B cell (primary cell): ENCODE data around the gene ELP2. TPM values are rescaled to one million over a fixed set of nuclear protein-coding genes. Genes with fewer than 3 reads are reported as not detected.

Experiments used
- ATAC-seq: fragments of 200-7000 bp; cut with Tn5 transposase; one replicate; pipeline ENCODE4 v1.10.0; 2021; ENCODE audit warnings: low read depth, mild to moderate bottlenecking, moderate number of reproducible peaks, moderate library complexity
- CTCF ChIA-PET: fragments of 350-600 bp; sonication (Branson Sonifier 250); formaldehyde crosslinking; loops from one replicate; lab custom pipeline; 2021; ENCODE audit warnings: antibody characterized with exemption, inconsistent platforms; lab: Charles Lee
- POLR2A ChIA-PET: fragments of 350-600 bp; sonication (Branson Sonifier 250); formaldehyde crosslinking; loops from one replicate; lab custom pipeline; 2021; ENCODE audit warnings: antibody characterized with exemption; lab: Charles Lee
- DNase-seq: peaks from one replicate; pipeline ENCODE4 v3.0.0; 2013
- H2AFZ ChIP-seq: 2 replicates; pipeline ENCODE4 v1.6.1; 2012; ENCODE audit warnings: mild to moderate bottlenecking, low read depth, low read length; ENCODE audit not compliant: insufficient read depth, poor library complexity, severe bottlenecking
- H3K27ac ChIP-seq, 2 donors: 1 replicate in 1 of 2; 2 replicates in 1 of 2; pipeline ENCODE4 v1.5.1; 2012 to 2013; ENCODE audit warnings: low read length in 2 of 2, mild to moderate bottlenecking in 2 of 2, moderate library complexity in 1 of 2
- H3K27me3 ChIP-seq, 4 experiments: fragments of 200-600 bp in 1 of 4; sonication (generic) in 1 of 4; replicated peaks in 1 of 4; 1 replicate in 2 of 4; 2 replicates in 2 of 4; pipeline versions ENCODE4 v1.6.1 to v1.7.0; 2013 to 2016; ENCODE audit warnings: low read length in 3 of 4, mild to moderate bottlenecking in 2 of 4, mixed read lengths in 1 of 4, moderate library complexity in 1 of 4; ENCODE audit not compliant: insufficient read depth in 4 of 4, control insufficient read depth in 3 of 4; ENCODE audit errors: control extremely low read depth in 1 of 4
- H3K36me3 ChIP-seq, 2 experiments: replicated peaks in 1 of 2; 1 replicate in 1 of 2; 2 replicates in 1 of 2; pipeline versions ENCODE4 v1.6.1 to v1.7.1; 2013; ENCODE audit warnings: low read length in 1 of 2; ENCODE audit not compliant: insufficient read depth in 2 of 2, control insufficient read depth in 1 of 2; ENCODE audit errors: control extremely low read depth in 1 of 2, extremely low read depth in 1 of 2
- H3K4me1 ChIP-seq, 2 donors: fragments of 200-600 bp in 1 of 2; sonication (generic) in 1 of 2; 1 replicate in 1 of 2; 2 replicates in 1 of 2; pipeline versions ENCODE4 v1.5.1 to v1.6.1; 2013 to 2017; ENCODE audit warnings: low read length in 2 of 2; ENCODE audit not compliant: control insufficient read depth in 2 of 2, insufficient read depth in 2 of 2
- H3K4me2 ChIP-seq: replicated peaks from 2 replicates; pipeline ENCODE3; 2012; ENCODE audit warnings: mild to moderate bottlenecking, low read depth, low read length; ENCODE audit not compliant: poor library complexity, severe bottlenecking
- H3K4me3 ChIP-seq, 5 experiments: fragments of 200-600 bp in 1 of 5; sonication (generic) in 1 of 5; 1 replicate in 3 of 5; 2 replicates in 2 of 5; pipeline versions ENCODE4 v1.5.1 to v1.7.0; 2011 to 2016; ENCODE audit warnings: low read length in 4 of 5, mild to moderate bottlenecking in 4 of 5, low read depth in 2 of 5, control low read depth in 1 of 5, moderate library complexity in 1 of 5; ENCODE audit not compliant: insufficient read depth in 1 of 5; ENCODE audit errors: control extremely low read depth in 1 of 5, extremely low read depth in 1 of 5
- H3K79me2 ChIP-seq: fragments of 200-600 bp; sonication (generic); one replicate; pipeline ENCODE4 v1.6.0; 2016; ENCODE audit warnings: low read length; ENCODE audit not compliant: control insufficient read depth, insufficient read depth
- H3K9ac ChIP-seq: fragments of 200-600 bp; sonication (generic); 2 replicates; pipeline ENCODE4 v1.6.1; 2017; ENCODE audit warnings: mild to moderate bottlenecking, low read length, moderate library complexity
- H3K9me3 ChIP-seq, 3 donors: one replicate each; pipeline versions ENCODE4 v1.6.1 to v1.7.1; 2013; ENCODE audit warnings: low read length in 2 of 3; ENCODE audit not compliant: control insufficient read depth in 2 of 3, insufficient read depth in 1 of 3; ENCODE audit errors: control extremely low read depth in 1 of 3
- H4K20me1 ChIP-seq: 2 replicates; pipeline ENCODE4 v1.6.0; 2012; ENCODE audit warnings: mild to moderate bottlenecking, low read length; ENCODE audit not compliant: insufficient read depth, control insufficient read depth, poor library complexity, severe bottlenecking
- H3K27ac Mint-ChIP-seq: one replicate; pipeline ENCODE4 v1.8.0; 2021; ENCODE audit warnings: mixed read lengths
- H3K27me3 Mint-ChIP-seq: one replicate; pipeline ENCODE4 v1.8.0; 2021; ENCODE audit warnings: mixed read lengths
- H3K4me1 Mint-ChIP-seq: one replicate; pipeline ENCODE4 v1.8.0; 2021; ENCODE audit warnings: mixed read lengths
- H3K4me3 Mint-ChIP-seq: one replicate; pipeline ENCODE4 v1.8.0; 2021; ENCODE audit warnings: mixed read lengths
- H3K9me3 Mint-ChIP-seq: one replicate; pipeline ENCODE4 v1.8.0; 2022; ENCODE audit warnings: mixed read lengths; ENCODE audit not compliant: insufficient read depth
- EZH2 ChIP-seq: IDR thresholded peaks from 2 replicates; pipeline ENCODE4 v1.6.1; 2012; ENCODE audit warnings: borderline replicate concordance, low read depth, mild to moderate bottlenecking, moderate library complexity, low read length; ENCODE audit not compliant: insufficient read depth, poor library complexity, severe bottlenecking
- WGBS: methylation state at CpG from one replicate; pipeline ENCODE4 v1.1.5; 2013; ENCODE audit warnings: missing lambda C conversion rate; ENCODE audit not compliant: insufficient coverage; 5-methylcytosine and 5-hydroxymethylcytosine counted together
- intact Hi-C: fragments of 100-400 bp; cut with micrococcal nuclease; formaldehyde crosslinking; loops from one replicate; pipeline ENCODE4 v1.10.0; 2022
- polyA plus RNA-seq: library from polyadenylated mRNA; depleted of rRNA; stranded (reverse); fragments of >200 nt; gene quantifications from 2 replicates; pipeline ENCODE4 v1.2.3, GENCODE V29; 2012
- total RNA-seq, 2 donors: library from RNA; stranded (reverse); fragments of 120-200 nt in 1 of 2; gene quantifications; 1 replicate in 1 of 2; 2 replicates in 1 of 2; pipeline versions ENCODE4 v1.2.3 to v1.2.4, GENCODE V29; 2013 to 2022
- TF ChIP-seq, protein P1 (sequence below): fragments of 200-600 bp; IDR thresholded peaks from one replicate; pipeline ENCODE4 v1.8.0; 2022; ENCODE audit warnings: antibody characterized with exemption, mild to moderate bottlenecking

Gene ELP2
- total and polyA plus RNA-seq, 2 donors (not counting 1 experiment from before 2014, with no cell fraction given), result 45.7 to 137 TPM

DNA sequence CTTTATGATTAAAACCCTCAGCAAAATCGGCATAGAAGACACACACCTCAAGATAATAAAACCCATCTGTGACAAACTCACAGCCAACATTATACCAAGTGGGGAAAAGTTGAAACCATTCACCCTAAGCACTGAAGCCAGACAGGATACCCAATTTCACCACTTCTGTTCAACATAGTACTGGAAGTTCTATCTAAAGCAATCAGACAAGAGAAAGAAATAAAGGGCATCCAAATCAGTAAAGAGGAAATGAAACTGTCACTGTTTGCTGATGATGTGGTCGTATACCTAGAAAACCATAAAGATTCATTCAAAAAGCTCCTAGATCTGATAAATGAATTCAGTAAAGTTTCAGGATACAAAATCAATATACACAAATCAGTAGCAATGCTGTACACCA, 46.0 kb upstream of the ELP2 start:
- no peaks in the 10 kb centered on the region for H3K36me3 ChIP-seq
- no peak for TF ChIP-seq EZH2
- TF ChIP-seq, protein P1, sequence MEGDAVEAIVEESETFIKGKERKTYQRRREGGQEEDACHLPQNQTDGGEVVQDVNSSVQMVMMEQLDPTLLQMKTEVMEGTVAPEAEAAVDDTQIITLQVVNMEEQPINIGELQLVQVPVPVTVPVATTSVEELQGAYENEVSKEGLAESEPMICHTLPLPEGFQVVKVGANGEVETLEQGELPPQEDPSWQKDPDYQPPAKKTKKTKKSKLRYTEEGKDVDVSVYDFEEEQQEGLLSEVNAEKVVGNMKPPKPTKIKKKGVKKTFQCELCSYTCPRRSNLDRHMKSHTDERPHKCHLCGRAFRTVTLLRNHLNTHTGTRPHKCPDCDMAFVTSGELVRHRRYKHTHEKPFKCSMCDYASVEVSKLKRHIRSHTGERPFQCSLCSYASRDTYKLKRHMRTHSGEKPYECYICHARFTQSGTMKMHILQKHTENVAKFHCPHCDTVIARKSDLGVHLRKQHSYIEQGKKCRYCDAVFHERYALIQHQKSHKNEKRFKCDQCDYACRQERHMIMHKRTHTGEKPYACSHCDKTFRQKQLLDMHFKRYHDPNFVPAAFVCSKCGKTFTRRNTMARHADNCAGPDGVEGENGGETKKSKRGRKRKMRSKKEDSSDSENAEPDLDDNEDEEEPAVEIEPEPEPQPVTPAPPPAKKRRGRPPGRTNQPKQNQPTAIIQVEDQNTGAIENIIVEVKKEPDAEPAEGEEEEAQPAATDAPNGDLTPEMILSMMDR, result no peak
- no peak overlapping the region for H3K9ac ChIP-seq
- Mint-ChIP-seq H3K4me1 (peaks cover 25% of the 10 kb centered on the region), H3K27ac (peak overlapping the region; percentile 64), H3K4me3 (peak overlapping the region; percentile 29), H3K27me3 (no peaks in the 10 kb centered on the region), H3K9me3 (no peaks in the 10 kb centered on the region)
- no peak overlapping the region for H2AFZ ChIP-seq
- no CpG with 5 or more reads among the region's 2 CpGs for WGBS
- H3K79me2 ChIP-seq, result no peaks in the 10 kb centered on the region
- H3K27ac ChIP-seq, result no peak overlapping the region
- H3K27me3 ChIP-seq, result no peaks in the 10 kb centered on the region
- CTCF ChIA-PET, result interaction anchor here (0.7 to 1.6 kb wide), 3 partner anchors 12 to 1010 kb away, joined by 4 to 5 read pairs (median 5); no protein-coding TSS in a partner anchor
- H3K4me1 ChIP-seq, result peaks cover 8 to 14% of the 10 kb centered on the region in 2 donors
- peak; percentile 64 for DNase-seq
- H4K20me1 ChIP-seq, result no peaks in the 10 kb centered on the region
- H3K9me3 ChIP-seq, result peaks cover 1 to 17% (median 12%) of the 10 kb centered on the region in 3 donors
- POLR2A ChIA-PET, result interaction anchor here (0.7 kb wide), 1 partner anchor 45 kb away, joined by 6 read pairs; the partner anchor contains the start of gene SLC39A6
- intact Hi-C loops, result loop anchor here (2.0 kb wide), 1 partner anchor 17 kb away; the partner anchor contains the start of gene RPRD1A
- no peak overlapping the region for H3K4me3 ChIP-seq
- ATAC-seq, result peak; percentile 47
- no peak overlapping the region for H3K4me2 ChIP-seq

DNA sequence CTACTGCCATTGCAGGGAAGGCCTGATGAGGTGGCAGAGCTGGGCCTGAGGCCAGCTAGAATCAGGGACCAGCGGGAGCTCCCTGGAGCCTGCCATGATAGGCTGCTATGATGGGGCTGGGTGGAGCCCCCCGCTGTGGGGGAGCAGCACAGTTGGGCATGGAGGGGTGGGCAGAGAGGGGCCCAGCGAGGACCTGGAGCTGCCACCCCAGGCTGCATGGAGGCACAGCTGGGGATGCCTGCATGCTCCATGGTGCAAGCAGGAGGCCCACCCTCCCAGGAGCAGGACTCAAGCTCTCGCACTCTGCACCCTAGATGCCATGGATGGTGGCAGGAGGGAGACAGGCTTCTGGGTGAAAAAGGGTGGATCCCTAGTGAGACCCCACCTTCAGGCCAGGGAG, 44.5 kb upstream of the ELP2 start:
- H3K9me3 ChIP-seq, result peaks cover 1 to 11% (median 9%) of the 10 kb centered on the region in 3 donors
- H3K36me3 ChIP-seq, result no peaks in the 10 kb centered on the region
- no peak overlapping the region for H3K9ac ChIP-seq
- H3K4me2 ChIP-seq, result no peak overlapping the region
- DNase-seq, result no peak
- TF ChIP-seq EZH2, result no peak
- TF ChIP-seq, protein P1, result no peak
- peaks cover 25% of the 10 kb centered on the region for H3K4me1 Mint-ChIP-seq
- H3K79me2 ChIP-seq, result no peaks in the 10 kb centered on the region
- H4K20me1 ChIP-seq, result no peaks in the 10 kb centered on the region
- H3K4me3 ChIP-seq, result no peak overlapping the region
- no peak overlapping the region for H3K27ac Mint-ChIP-seq
- ATAC-seq, result no peak
- H3K27me3 Mint-ChIP-seq, result no peaks in the 10 kb centered on the region
- WGBS, result 98% methylated on average over 4 of the region's 4 CpGs
- H3K4me1 ChIP-seq, result peaks cover 8 to 14% of the 10 kb centered on the region in 2 donors
- H3K4me3 Mint-ChIP-seq, result no peak overlapping the region
- ChIA-PET POLR2A (no interaction called here), CTCF (interaction anchor here (1.1 to 1.9 kb wide), 2 partner anchors 9 to 11 kb away, joined by 4 to 8 read pairs; no protein-coding TSS in a partner anchor)
- intact Hi-C loops, result no loop called here
- no peak overlapping the region for H2AFZ ChIP-seq
- H3K9me3 Mint-ChIP-seq, result no peaks in the 10 kb centered on the region
- no peaks in the 10 kb centered on the region for H3K27me3 ChIP-seq
- no peak overlapping the region for H3K27ac ChIP-seq
